ENCODE data around the gene EMSY. TPM values are rescaled to one million over a fixed set of nuclear protein-coding genes. Genes with fewer than 3 reads are reported as not detected.
"Not testable (repeated sequence)": the region's sequence is repeated elsewhere in the genome, so short reads cannot be mapped to it uniquely, and the experiment has no call there.

Gene EMSY
- total RNA-seq, 3 donors from 2014 or later, result 22.9 to 71.3 (median 43.9) TPM

GRCh38 chr11:76579056-76579751 is 134.4 kb downstream of the EMSY start:
- Histone ChIP-seq H3K27ac (peak overlapping the region; percentile 26 to 91), H3K4me3 (no peak overlapping the region), H3K4me1 (no peaks in the 10 kb centered on the region), H3K9me3 (no peaks in the 10 kb centered on the region), H3K27me3 (no peaks in the 10 kb centered on the region), H3K36me3 (no peaks in the 10 kb centered on the region)
- no peak for DNase-seq (ENCODE audit: low spot score in 2 of 2)
- intact Hi-C loops (cut with DNase I; ENCODE audit: low total_unique reads), result no loop called here
- no peak for TF ChIP-seq POLR2AphosphoS5 (IDR thresholded peaks at IDR 0.05)
- no peak for TF ChIP-seq POLR2A (IDR thresholded peaks at IDR 0.05)
- TF ChIP-seq CTCF (IDR thresholded peaks at IDR 0.05), result no peak

GRCh38 chr11:76579752-76580151 is 134.9 kb downstream of the EMSY start:
- Histone ChIP-seq H3K36me3 (no peaks in the 10 kb centered on the region), H3K27me3 (no peaks in the 10 kb centered on the region), H3K4me1 (no peaks in the 10 kb centered on the region), H3K4me3 (no peak overlapping the region), H3K9me3 (no peaks in the 10 kb centered on the region), H3K27ac (peak overlapping the region; percentile 26 to 91)
- DNase-seq (ENCODE audit: low spot score in 2 of 2), result no peak
- intact Hi-C loops (cut with DNase I; ENCODE audit: low total_unique reads), result no loop called here
- TF ChIP-seq POLR2A (IDR thresholded peaks at IDR 0.05) (no peak), CTCF (IDR thresholded peaks at IDR 0.05) (no peak), POLR2AphosphoS5 (IDR thresholded peaks at IDR 0.05) (no peak)

- H3K9me3 ChIP-seq; H3K27ac ChIP-seq; H3K4me1 ChIP-seq; H3K36me3 ChIP-seq; H3K27me3 ChIP-seq; H3K4me3 ChIP-seq; intact Hi-C loops (cut with DNase I; ENCODE audit: low total_unique reads); DNase-seq (ENCODE audit: low spot score in 2 of 2): not testable (repeated sequence)
Observed at GRCh38 chr11:76582471-76582870, 137.7 kb downstream of the EMSY start.

GRCh38 chr11:76587820-76588454 is 143.1 kb downstream of the EMSY start:
- no peaks in the 10 kb centered on the region for H3K36me3 ChIP-seq
- no peaks in the 10 kb centered on the region for H3K27me3 ChIP-seq
- no peaks in the 10 kb centered on the region for H3K9me3 ChIP-seq
- no peak overlapping the region for H3K4me3 ChIP-seq
- intact Hi-C loops (cut with DNase I; ENCODE audit: low total_unique reads), result no loop called here
- H3K4me1 ChIP-seq, result no peaks in the 10 kb centered on the region
- no peak for DNase-seq (ENCODE audit: low spot score in 2 of 2)
- no peak for TF ChIP-seq POLR2A (IDR thresholded peaks at IDR 0.05)
- TF ChIP-seq POLR2AphosphoS5 (IDR thresholded peaks at IDR 0.05), result no peak
- TF ChIP-seq CTCF (IDR thresholded peaks at IDR 0.05), result no peak
- H3K27ac ChIP-seq, result peak overlapping the region; percentile 40 to 87

GRCh38 chr11:76588455-76589325 is 143.9 kb downstream of the EMSY start:
- H3K36me3 ChIP-seq, result no peaks in the 10 kb centered on the region
- no peaks in the 10 kb centered on the region for H3K4me1 ChIP-seq
- TF ChIP-seq POLR2A (IDR thresholded peaks at IDR 0.05) (no peak), CTCF (IDR thresholded peaks at IDR 0.05) (no peak), POLR2AphosphoS5 (IDR thresholded peaks at IDR 0.05) (no peak)
- DNase-seq (ENCODE audit: low spot score in 2 of 2), result no peak
- no peaks in the 10 kb centered on the region for H3K27me3 ChIP-seq
- H3K4me3 ChIP-seq, result no peak overlapping the region
- intact Hi-C loops (cut with DNase I; ENCODE audit: low total_unique reads), result no loop called here
- peak overlapping the region; percentile 40 to 87 for H3K27ac ChIP-seq
- no peaks in the 10 kb centered on the region for H3K9me3 ChIP-seq
